Fibroblast of lung (primary cell): ENCODE results near the gene SUCO. TPM values are rescaled to one million over a fixed set of nuclear protein-coding genes. Genes with fewer than 3 reads are reported as not detected.

ENCODE experiments used
- DNase-seq, 2 donors: peaks; one replicate each; pipeline versions ENCODE4 v3.0.0 to v3.0.0-alpha.2; 2010; ENCODE audit warnings: low read depth in 2 of 2
- H2AFZ ChIP-seq: 2 replicates; pipeline ENCODE4 v1.5.1; 2012; ENCODE audit warnings: low read length, control low read depth, inconsistent platforms
- H3K27ac ChIP-seq: 2 replicates; pipeline ENCODE4 v1.5.1; 2011; ENCODE audit warnings: low read length, control low read depth; ENCODE audit not compliant: insufficient read depth
- H3K27me3 ChIP-seq: 2 replicates; pipeline ENCODE4 v1.5.1; 2011; ENCODE audit warnings: mild to moderate bottlenecking, low read length; ENCODE audit not compliant: control insufficient read depth, insufficient read depth
- H3K36me3 ChIP-seq: 2 replicates; pipeline ENCODE4 v1.5.1; 2011; ENCODE audit warnings: low read length; ENCODE audit not compliant: control insufficient read depth, insufficient read depth
- H3K4me1 ChIP-seq: 2 replicates; pipeline ENCODE4 v1.5.1; 2011; ENCODE audit warnings: low read length; ENCODE audit not compliant: control insufficient read depth, insufficient read depth; ENCODE audit errors: extremely low read depth
- H3K4me2 ChIP-seq: 2 replicates; pipeline ENCODE4 v1.5.1; 2011; ENCODE audit warnings: low read length, control low read depth; ENCODE audit not compliant: insufficient read depth; ENCODE audit errors: extremely low read depth
- H3K4me3 ChIP-seq, 4 experiments: fragments of 200-600 bp in 1 of 4; sonication (generic) in 1 of 4; replicated peaks in 1 of 4; 2 replicates each; pipeline ENCODE4 v1.5.1; 2011 to 2016; ENCODE audit warnings: low read length in 4 of 4, low read depth in 3 of 4, mild to moderate bottlenecking in 3 of 4, control low read depth in 2 of 4, inconsistent platforms in 1 of 4, mixed read lengths in 1 of 4; ENCODE audit not compliant: insufficient read depth in 1 of 4; ENCODE audit errors: control extremely low read depth in 1 of 4
- H3K79me2 ChIP-seq: 2 replicates; pipeline ENCODE4 v1.5.1; 2012; ENCODE audit warnings: mild to moderate bottlenecking, low read length, inconsistent platforms; ENCODE audit not compliant: control insufficient read depth, insufficient read depth
- H3K9ac ChIP-seq: 2 replicates; pipeline ENCODE4 v1.5.1; 2011; ENCODE audit warnings: mild to moderate bottlenecking, low read length, control low read depth; ENCODE audit not compliant: insufficient read depth
- H3K9me3 ChIP-seq: 2 replicates; pipeline ENCODE4 v1.5.1; 2012; ENCODE audit warnings: low read depth, low read length; ENCODE audit not compliant: control insufficient read depth, insufficient read depth
- H4K20me1 ChIP-seq: 2 replicates; pipeline ENCODE4 v1.5.1; 2011; ENCODE audit warnings: low read length; ENCODE audit not compliant: control insufficient read depth, insufficient read depth; ENCODE audit errors: extremely low read depth
- EZH2 ChIP-seq: IDR thresholded peaks from 2 replicates; pipeline ENCODE4 v1.5.1; 2012; ENCODE audit warnings: low read length, control low read depth, mild to moderate bottlenecking; ENCODE audit errors: missing control alignments
- polyA plus RNA-seq, 2 donors: library from polyadenylated mRNA; depleted of rRNA in 1 of 2; stranded (reverse) in 1 of 2; unstranded in 1 of 2; fragments of >200 nt; gene quantifications; 2 replicates each; pipeline ENCODE4 v1.2.1, GENCODE V29; 2011 to 2012; ENCODE audit warnings: missing spikeins in 1 of 2
- total RNA-seq: library from RNA; depleted of rRNA; stranded (reverse); fragments of >200 nt; gene quantifications from 2 replicates; pipeline ENCODE4 v1.2.1, GENCODE V29; 2014
- TF ChIP-seq, protein P1 (sequence below), 2 donors: IDR thresholded peaks in 1 of 2; conservative IDR thresholded peaks in 1 of 2; 1 replicate in 1 of 2; 2 replicates in 1 of 2; pipeline ENCODE4 v1.5.1; 2011 to 2012; ENCODE audit warnings: low read length in 2 of 2, control low read depth in 1 of 2, inconsistent platforms in 1 of 2, low read depth in 1 of 2, mild to moderate bottlenecking in 1 of 2

SUCO gene
- total and polyA plus RNA-seq, 2 donors (not counting 1 experiment from before 2014, with no cell fraction given): 20.4 to 25.8 TPM

DNA sequence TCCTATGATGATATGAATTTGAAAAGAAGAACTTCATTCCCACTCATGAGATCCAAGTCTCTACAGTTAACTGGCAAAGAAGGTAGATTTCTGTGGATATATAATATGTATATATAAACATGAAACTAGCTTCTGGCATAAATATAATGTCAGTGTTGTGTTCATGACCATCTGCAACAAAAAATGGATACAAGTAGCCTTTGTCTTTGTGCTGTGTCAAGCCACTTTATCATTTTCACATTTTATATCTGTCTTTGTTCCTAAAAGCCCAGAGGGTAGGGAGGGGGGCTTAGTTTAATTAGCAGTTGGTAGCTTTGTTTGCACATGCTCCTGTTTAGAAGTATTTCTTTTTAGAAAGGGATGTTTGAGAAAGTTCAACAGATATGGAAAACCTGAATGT lies 69.8 kb downstream of the SUCO start:
- Histone ChIP-seq H3K4me2 (no peak overlapping the region), H3K9ac (no peak overlapping the region), H3K4me1 (no peaks in the 10 kb centered on the region), H3K9me3 (no peaks in the 10 kb centered on the region), H4K20me1 (no peaks in the 10 kb centered on the region), H3K27me3 (no peaks in the 10 kb centered on the region), H2AFZ (no peak overlapping the region), H3K27ac (no peak overlapping the region), H3K79me2 (no peaks in the 10 kb centered on the region), H3K36me3 (no peaks in the 10 kb centered on the region), H3K4me3 (no peak overlapping the region)
- no peak for DNase-seq
- TF ChIP-seq, protein P1, sequence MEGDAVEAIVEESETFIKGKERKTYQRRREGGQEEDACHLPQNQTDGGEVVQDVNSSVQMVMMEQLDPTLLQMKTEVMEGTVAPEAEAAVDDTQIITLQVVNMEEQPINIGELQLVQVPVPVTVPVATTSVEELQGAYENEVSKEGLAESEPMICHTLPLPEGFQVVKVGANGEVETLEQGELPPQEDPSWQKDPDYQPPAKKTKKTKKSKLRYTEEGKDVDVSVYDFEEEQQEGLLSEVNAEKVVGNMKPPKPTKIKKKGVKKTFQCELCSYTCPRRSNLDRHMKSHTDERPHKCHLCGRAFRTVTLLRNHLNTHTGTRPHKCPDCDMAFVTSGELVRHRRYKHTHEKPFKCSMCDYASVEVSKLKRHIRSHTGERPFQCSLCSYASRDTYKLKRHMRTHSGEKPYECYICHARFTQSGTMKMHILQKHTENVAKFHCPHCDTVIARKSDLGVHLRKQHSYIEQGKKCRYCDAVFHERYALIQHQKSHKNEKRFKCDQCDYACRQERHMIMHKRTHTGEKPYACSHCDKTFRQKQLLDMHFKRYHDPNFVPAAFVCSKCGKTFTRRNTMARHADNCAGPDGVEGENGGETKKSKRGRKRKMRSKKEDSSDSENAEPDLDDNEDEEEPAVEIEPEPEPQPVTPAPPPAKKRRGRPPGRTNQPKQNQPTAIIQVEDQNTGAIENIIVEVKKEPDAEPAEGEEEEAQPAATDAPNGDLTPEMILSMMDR (conservative IDR thresholded peaks at IDR 0.05 in 1 of 2, IDR thresholded peaks at IDR 0.05 in 1 of 2; ENCODE audit: low read depth in 1 of 2, low read length in 2 of 2): no peak
- no peak for TF ChIP-seq EZH2

DNA sequence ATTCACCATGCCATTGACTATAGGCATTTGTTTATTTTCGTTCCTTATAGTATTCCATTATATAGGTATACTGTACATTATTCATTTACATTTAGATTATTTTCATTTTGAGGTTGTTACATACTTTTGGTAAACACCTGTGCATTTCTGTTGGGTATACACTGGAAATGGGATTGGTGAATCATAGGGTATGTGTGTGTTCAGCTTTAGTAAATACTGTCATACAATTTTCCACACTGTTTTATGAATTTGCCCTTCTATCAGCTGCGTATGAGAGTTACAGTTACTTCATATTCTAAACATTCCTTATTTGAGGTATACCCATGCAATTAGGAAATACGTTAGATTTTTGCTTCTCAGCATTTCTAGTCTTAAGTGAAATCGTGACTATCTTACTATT lies 70.9 kb downstream of the SUCO start:
- no peak overlapping the region for H3K4me2 ChIP-seq
- no peak overlapping the region for H3K9ac ChIP-seq
- no peaks in the 10 kb centered on the region for H3K9me3 ChIP-seq
- H3K27me3 ChIP-seq: no peaks in the 10 kb centered on the region
- H3K4me3 ChIP-seq: no peak overlapping the region
- no peak overlapping the region for H3K27ac ChIP-seq
- no peaks in the 10 kb centered on the region for H3K36me3 ChIP-seq
- H3K4me1 ChIP-seq: no peaks in the 10 kb centered on the region
- no peak overlapping the region for H2AFZ ChIP-seq
- DNase-seq: no peak
- no peaks in the 10 kb centered on the region for H4K20me1 ChIP-seq
- H3K79me2 ChIP-seq: no peaks in the 10 kb centered on the region
- TF ChIP-seq EZH2: no peak
- TF ChIP-seq, protein P1 (conservative IDR thresholded peaks at IDR 0.05 in 1 of 2, IDR thresholded peaks at IDR 0.05 in 1 of 2; ENCODE audit: low read depth in 1 of 2, low read length in 2 of 2): no peak

DNA sequence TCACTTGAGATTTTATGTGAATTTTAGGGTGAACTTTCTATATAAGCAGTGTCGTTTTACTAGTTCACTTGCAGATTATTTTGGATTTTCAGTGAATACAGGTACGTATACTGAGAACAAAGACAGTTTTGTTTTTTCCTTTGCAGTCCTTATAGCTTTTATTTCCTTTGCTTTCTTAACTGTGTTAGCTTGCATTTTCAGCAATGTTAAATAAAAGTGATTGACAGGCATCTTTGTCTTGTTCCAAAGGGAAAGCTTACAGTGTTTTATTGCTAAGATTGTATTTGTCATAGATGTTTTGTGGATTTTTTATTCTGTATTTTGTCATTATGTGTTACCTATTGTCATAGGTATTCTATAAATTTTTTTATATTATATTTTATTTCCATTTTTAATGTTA lies 72.7 kb downstream of the SUCO start:
- H3K4me1 ChIP-seq: no peaks in the 10 kb centered on the region
- DNase-seq: no peak
- H3K27ac ChIP-seq: no peak overlapping the region
- no peaks in the 10 kb centered on the region for H4K20me1 ChIP-seq
- no peak overlapping the region for H2AFZ ChIP-seq
- TF ChIP-seq, protein P1 (conservative IDR thresholded peaks at IDR 0.05 in 1 of 2, IDR thresholded peaks at IDR 0.05 in 1 of 2; ENCODE audit: low read depth in 1 of 2, low read length in 2 of 2): no peak
- TF ChIP-seq EZH2: no peak
- H3K79me2 ChIP-seq: no peaks in the 10 kb centered on the region
- H3K27me3 ChIP-seq: no peaks in the 10 kb centered on the region
- H3K4me2 ChIP-seq: no peak overlapping the region
- no peak overlapping the region for H3K9ac ChIP-seq
- H3K4me3 ChIP-seq: no peak overlapping the region
- H3K36me3 ChIP-seq: no peaks in the 10 kb centered on the region
- H3K9me3 ChIP-seq: no peaks in the 10 kb centered on the region
